Measurements from ENCODE around the gene GCNT2. TPM values are rescaled to one million over a fixed set of nuclear protein-coding genes. Genes with fewer than 3 reads are reported as not detected.

GCNT2 gene
- 10 to 100 TPM in 2 of 6 experiments, 1 to 10 TPM in 4; 6.6 to 10.5 (median 9.3) TPM for total RNA-seq
- long read RNA-seq: 0 reads

DNA sequence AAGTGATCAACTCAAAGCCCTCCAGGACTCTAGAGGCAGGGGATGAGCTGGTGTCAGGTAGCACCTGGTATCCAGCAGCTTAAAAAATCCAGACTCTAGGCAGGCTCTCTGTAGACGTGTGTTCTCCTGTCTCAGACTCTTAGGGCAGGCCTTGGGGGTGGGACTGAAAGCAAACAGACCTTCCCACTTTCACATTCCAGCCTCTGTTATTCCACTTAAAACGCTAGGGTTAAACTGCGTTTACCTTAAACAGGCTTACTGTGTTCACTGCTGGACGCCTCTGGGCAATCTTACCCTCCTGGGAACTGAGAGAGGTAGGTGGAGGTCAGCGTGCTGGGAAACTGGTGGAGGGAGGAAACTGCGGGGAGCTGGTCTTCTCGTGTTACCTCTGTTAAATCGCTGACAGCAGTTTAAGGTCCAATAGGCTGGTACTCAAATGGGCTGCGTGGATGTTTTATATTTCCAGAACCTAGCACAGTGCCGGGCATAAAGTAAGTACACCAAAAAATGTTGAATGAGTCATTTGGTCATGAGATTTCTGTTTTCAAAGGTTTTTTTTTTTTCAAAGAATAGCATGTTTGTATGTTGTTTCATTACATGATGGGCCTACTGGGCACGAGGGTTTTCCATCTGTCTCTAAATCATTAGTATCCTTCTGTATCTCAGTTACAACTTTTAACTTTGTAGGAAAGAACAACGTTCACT lies at the start of gene GCNT2:
Gene GCNT2, plus strand, starts transcription at position 248 of the 705 bp plus-strand sequence. CDS start 7,561 bp downstream, outside the sequence.
- no peaks in the 10 kb centered on the region for H3K4me1 ChIP-seq
- no peak within 1 kb of the TSS for H3K4me3 ChIP-seq
- ATAC-seq: peak; percentile 29 to 54 (median 42)
- no peaks in the 10 kb centered on the region for H3K36me3 ChIP-seq
- DNase-seq: no peak
- WGBS (ENCODE audit: insufficient coverage, low coverage, low lambda C conversion rate, missing lambda C conversion rate): 24% methylated on average over 12 of the region's 12 CpGs
- intact Hi-C loops (cut with DNase I): no loop called here
- H3K27ac ChIP-seq: peak within 1 kb of the TSS in 1 of 3 donors; percentile 47
- no peaks in the 10 kb centered on the region for H3K9me3 ChIP-seq
- TF ChIP-seq POLR2A (IDR thresholded peaks at IDR 0.05): no peak
- no peak for TF ChIP-seq CTCF (IDR thresholded peaks at IDR 0.05)
- no peaks in the 10 kb centered on the region for H3K27me3 ChIP-seq

GRCh38 chr6:10472634-10473033 lies 48.5 kb upstream of the GCNT2 start:
- ATAC-seq: no peak
- DNase-seq: no peak
- Histone ChIP-seq H3K4me3 (no peak overlapping the region), H3K4me1 (no peaks in the 10 kb centered on the region), H3K9me3 (no peaks in the 10 kb centered on the region), H3K27ac (no peak overlapping the region), H3K36me3 (no peaks in the 10 kb centered on the region), H3K27me3 (no peaks in the 10 kb centered on the region)
- TF ChIP-seq CTCF (IDR thresholded peaks at IDR 0.05): no peak
- no peak for TF ChIP-seq POLR2A (IDR thresholded peaks at IDR 0.05)
- WGBS (ENCODE audit: insufficient coverage, low coverage, low lambda C conversion rate, missing lambda C conversion rate): 55% methylated on average over 3 of the region's 3 CpGs
- intact Hi-C loops (cut with DNase I): loop anchor here in 1 of 2 donors (10.0 kb wide), 1 partner anchor 332 kb away; no protein-coding TSS in a partner anchor

DNA sequence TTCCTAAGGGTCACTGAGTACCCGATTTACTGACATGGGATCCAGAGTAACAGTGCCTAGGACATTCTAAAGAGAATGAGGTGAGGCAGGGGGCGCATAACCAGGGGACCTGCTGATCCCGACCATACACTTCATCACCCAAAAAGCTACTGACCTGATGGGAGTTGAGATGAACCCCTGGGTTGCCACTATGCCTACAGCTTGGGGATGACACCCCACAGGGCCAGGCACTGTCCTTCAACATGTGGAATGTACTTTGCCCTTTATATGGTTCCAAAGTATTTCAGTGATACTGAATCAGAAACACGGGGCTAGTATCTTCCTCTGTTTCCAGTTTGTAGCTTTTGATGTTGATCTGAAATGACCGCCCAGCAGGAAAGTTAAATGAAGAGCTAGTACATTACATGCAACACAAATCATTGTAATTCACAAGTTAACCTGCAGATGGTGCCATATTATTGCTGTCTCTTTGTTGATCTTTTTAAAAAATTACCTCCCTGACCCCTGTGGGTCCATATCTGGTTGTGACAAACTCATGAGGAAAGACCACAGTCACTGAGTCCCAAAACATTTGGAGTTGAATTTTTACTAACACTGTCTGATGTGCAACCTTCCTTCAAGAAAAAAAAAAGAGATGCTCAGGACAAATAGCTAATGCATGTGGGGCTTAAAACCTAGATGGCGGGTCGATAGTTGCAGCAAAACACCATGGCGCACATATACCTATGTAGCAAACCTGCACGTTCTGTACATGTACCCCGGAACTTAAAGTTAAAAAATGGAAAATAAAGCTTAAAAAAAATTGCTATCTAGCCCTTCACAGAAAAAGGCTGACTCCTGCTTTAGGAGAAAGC lies 42.7 kb upstream of the GCNT2 start:
- ATAC-seq: peak; percentile 38 to 70 (median 60)
- no peak for DNase-seq
- Histone ChIP-seq H3K4me3 (no peak overlapping the region), H3K27ac (no peak overlapping the region), H3K4me1 (no peaks in the 10 kb centered on the region), H3K36me3 (no peaks in the 10 kb centered on the region), H3K27me3 (no peaks in the 10 kb centered on the region), H3K9me3 (no peaks in the 10 kb centered on the region)
- intact Hi-C loops (cut with DNase I): loop anchor here in 1 of 2 donors (10.0 kb wide), 1 partner anchor 326 kb away; no protein-coding TSS in a partner anchor
- WGBS (ENCODE audit: insufficient coverage, low coverage, low lambda C conversion rate, missing lambda C conversion rate): 42% methylated on average over 10 of the region's 10 CpGs
- TF ChIP-seq POLR2A (IDR thresholded peaks at IDR 0.05) (no peak), CTCF (IDR thresholded peaks at IDR 0.05) (peak; percentile 58 to 66 (median 65))

DNA sequence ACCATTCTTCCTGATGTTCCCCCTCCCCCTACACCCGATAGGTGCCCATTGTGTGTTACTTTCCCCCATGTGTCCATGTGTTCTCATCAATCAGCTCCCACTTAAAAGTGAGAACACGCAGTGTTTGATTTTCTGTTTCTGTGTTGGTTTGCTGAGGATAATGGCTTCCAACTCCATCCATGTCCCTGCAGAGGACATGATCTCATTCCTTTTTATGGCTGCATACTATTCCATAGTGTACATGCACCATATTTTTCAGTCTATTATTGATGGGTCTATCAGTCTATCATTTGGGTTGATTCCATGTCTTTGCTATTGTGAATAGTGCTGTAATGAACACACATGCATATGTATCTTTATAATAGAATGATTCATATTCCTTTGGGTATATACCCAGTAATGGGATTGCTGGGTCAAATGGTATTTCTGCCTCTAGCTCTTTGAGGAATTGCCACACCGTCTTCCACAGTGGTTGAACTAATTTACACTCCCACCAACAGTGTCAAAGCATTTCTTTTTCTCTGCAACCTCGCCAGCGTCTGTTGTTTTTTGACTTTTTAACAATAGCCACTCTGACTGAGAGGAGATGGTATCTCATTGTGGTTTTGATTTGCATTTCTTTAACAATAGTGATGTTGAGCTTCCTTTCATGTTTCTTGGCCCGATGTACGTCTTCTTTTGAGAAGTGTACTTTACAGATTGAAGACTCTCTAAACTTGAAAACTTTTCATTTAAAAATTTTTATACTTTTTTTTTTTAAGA lies 41.0 kb upstream of the GCNT2 start:
- ATAC-seq (no peak), DNase-seq (no peak)
- no peak for TF ChIP-seq CTCF (IDR thresholded peaks at IDR 0.05)
- TF ChIP-seq POLR2A (IDR thresholded peaks at IDR 0.05): no peak
- intact Hi-C loops (cut with DNase I): loop anchor here in 1 of 2 donors (10.0 kb wide), 1 partner anchor 325 kb away; no protein-coding TSS in a partner anchor
- no peak overlapping the region for H3K4me3 ChIP-seq
- no peaks in the 10 kb centered on the region for H3K9me3 ChIP-seq
- H3K36me3 ChIP-seq: no peaks in the 10 kb centered on the region
- no peak overlapping the region for H3K27ac ChIP-seq
- 46% methylated on average over 6 of the region's 7 CpGs for WGBS (ENCODE audit: insufficient coverage, low coverage, low lambda C conversion rate, missing lambda C conversion rate)
- H3K4me1 ChIP-seq: no peaks in the 10 kb centered on the region
- H3K27me3 ChIP-seq: no peaks in the 10 kb centered on the region
